Dedifferentiated amniotic fluid mesenchymal stem cell (primary cell): Measurements from ENCODE around the gene TUBA3E.
"Not testable (repeated sequence)": the region's sequence is repeated elsewhere in the genome, so short reads cannot be mapped to it uniquely, and the experiment has no call there.

ENCODE experiments used
- DNase-seq: peaks from one replicate; pipeline ENCODE4 v3.0.0-alpha.2; 2016; ENCODE audit errors: extremely low spot score

TUBA3E gene

DNA sequence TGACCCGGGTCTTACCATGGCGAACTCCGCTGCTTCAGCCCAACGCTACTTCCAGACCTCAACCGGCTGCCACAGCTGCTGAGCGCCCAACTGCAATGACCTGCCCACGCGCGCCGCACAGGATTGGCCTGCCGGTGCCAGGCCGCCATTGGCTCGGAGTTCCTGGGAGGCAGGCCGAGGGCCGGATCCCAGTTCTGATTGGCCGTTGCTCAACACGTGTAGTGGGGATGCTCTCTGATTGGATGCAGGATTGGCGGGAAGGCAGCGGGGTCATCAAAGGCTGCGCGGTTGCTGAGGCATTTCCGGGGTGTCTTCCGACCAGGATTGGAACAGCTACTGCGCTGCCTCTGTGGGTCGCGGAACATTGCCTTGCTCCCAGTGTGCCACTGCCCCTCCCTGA is at the start of gene TUBA3E:
TSS of gene TUBA3E (minus strand) at position 97 of the 400 bp plus-strand sequence. CDS start at position 18, 79 bp downstream.
- DNase-seq = no peak

DNA sequence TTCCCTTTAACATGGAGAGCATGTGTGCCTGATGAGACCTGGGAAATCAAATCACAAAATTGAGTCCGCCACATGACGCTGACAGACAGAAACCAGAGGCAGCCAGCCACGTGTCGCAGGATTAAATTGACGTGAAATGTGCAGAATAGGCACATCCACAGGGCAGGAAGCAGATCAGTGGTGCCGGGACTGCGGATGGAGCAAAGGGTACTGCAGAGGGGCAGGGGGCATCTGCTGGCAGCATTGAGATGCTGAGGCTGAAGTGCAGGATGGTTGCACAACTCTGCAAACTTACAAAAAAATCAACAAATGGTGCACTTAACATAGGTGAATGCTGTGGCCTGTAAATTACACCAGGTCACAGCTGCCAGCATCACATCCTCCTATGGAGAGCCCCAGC is 48.2 kb upstream of the TUBA3E start:
- no peak for DNase-seq

- no peak for DNase-seq
Observed at GRCh38 chr2:130245976-130246375, 47.7 kb upstream of the TUBA3E start.

DNA sequence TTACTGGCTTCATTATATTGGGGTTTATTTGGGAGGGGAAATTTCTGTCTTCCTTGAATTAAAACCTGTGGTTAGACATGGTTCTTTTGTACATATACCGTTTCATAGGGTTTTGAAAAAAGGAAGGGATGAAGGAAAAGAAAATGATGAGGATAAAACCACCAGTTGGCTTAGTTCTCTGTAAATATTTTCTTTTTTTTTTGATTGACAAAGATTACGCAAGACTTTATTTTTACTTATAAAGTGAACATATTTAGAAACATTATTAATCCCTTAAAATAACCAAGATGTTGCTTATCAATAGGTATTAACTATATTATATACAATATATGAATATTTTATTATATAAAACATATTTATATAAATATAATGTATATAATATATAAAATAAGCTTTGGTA is 45.1 kb upstream of the TUBA3E start:
- DNase-seq = no peak

- DNase-seq = no peak
Observed at GRCh38 chr2:130241041-130241707, 42.9 kb upstream of the TUBA3E start.

GRCh38 chr2:130239581-130239980 is 41.3 kb upstream of the TUBA3E start:
- not testable (repeated sequence) for DNase-seq

- DNase-seq = not testable (repeated sequence)
Observed at GRCh38 chr2:130233066-130233465, 34.8 kb upstream of the TUBA3E start.

GRCh38 chr2:130231656-130232055 is 33.4 kb upstream of the TUBA3E start:
- no peak for DNase-seq

DNA sequence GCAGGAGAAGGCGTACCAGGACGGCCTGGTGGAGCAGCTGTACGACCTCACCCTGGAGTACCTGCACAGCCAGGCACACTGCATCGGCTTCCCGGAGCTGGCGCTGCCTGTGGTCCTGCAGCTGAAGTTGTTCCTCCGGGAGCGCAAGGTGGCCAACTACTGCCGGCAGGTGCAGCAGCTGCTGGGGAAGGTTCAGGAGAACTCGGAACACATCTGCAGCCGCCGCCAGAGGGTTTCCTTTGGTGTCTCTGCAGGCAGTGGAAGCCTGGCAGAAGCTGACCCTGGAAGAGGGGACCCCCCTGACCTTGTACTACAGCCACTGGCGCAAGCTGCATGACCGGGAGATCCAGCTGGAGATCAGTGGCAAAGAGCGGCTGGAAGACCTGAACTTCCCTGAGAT is 32.7 kb upstream of the TUBA3E start:
- not testable (repeated sequence) for DNase-seq

DNA sequence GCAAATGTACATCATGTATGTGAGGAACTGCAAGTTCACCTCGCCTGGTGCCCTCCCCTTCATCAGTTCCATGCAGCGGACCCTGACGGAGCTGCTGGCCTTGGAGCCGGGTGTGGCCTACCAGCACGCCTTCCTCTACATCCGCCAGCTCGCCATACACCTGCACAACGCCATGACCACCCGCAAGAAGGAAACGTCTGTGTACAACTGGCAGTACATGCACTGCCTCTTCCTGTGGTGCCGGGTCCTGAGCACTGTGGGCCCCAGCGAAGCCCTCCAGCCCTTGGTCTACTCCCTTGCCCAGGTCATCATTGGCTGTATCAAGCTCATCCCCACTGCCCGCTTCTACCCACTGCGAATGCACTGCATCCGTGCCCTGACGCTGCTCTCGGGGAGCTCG is 32.1 kb upstream of the TUBA3E start:
- not testable (repeated sequence) for DNase-seq

DNA sequence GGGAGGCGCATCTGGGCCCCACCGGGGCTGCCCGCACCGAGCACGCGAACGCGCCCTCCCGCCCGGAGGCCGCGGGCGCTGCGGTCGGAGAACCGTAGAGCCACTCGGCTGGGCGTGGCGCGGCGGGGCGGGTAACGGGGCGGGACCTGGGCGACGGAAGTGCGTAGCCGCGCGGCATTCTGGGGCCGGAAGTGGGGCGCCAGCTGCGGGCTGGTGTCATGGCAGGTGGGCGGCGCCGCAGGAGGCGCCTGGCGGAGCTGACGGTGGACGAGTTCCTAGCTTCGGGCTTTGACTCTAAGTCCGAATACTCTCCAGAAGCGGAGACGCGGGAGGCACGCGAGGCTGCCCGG is 30.9 kb upstream of the TUBA3E start:
- not testable (repeated sequence) for DNase-seq

- DNase-seq = not testable (repeated sequence)
Observed at GRCh38 chr2:130228467-130229160, 30.4 kb upstream of the TUBA3E start.

- not testable (repeated sequence) for DNase-seq
Observed at GRCh38 chr2:130228005-130228404, 29.8 kb upstream of the TUBA3E start.

DNA sequence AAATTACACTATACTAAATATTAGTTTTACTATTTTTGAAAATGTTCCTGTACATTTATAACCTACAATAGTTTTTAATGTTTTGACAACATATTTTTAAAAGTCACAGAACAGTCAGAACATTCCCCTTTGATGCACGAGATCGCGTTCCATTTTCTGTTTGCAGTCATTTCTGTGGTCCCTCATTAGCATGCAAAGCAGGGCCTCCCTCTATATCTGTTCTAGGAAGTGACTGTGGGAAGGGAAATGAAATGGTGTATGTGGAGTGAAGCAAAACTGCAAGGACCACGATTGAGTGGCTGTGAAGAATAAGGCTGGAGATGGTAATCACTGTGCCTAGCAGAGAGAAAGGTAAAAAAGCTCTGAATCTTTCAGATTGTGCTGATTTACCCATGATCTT is 24.3 kb upstream of the TUBA3E start:
- not testable (repeated sequence) for DNase-seq

GRCh38 chr2:130220505-130220904 is 22.3 kb upstream of the TUBA3E start:
- DNase-seq = not testable (repeated sequence)

- not testable (repeated sequence) for DNase-seq
Observed at GRCh38 chr2:130219147-130219546, 20.9 kb upstream of the TUBA3E start.

DNA sequence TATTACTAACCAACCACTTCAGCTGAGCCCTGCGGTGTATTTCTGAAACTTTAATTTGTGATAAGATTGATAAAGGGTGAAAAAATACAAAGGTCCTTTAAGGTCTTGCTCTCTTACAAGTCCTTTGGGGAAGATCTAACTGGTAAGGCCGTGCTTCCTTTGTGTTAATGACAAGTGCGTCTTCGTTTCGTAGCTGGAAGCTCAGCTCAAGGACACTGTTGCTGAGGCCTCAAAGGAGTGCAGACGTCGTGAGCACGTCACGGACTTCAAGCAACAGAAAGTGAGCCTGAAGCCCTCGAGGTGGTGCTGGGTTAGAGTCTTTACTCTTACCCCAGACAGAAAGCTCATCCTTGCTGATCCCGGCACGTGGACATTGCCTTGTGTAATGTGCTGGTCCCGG is 8.8 kb upstream of the TUBA3E start:
- not testable (repeated sequence) for DNase-seq

- not testable (repeated sequence) for DNase-seq
Observed at GRCh38 chr2:130203150-130203549, 4.9 kb upstream of the TUBA3E start.

GRCh38 chr2:130202518-130202917 is 4.3 kb upstream of the TUBA3E start:
- DNase-seq = not testable (repeated sequence)

DNA sequence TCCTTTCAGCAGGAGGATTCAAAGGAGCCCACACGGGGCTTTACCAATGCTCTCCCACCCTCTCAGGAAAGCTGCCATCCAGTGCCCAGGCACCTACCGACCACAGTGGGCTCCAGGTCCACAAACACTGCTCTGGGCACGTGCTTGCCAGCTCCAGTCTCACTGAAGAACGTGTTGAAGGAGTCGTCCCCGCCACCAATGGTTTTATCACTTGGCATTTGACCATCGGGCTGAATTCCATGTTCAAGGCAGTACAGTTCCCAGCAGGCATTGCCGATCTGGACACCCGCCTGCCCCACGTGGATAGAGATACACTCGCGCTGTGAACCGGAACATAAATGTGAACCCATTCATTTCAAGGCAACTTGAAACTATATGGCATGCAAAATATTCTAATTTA is 2.2 kb downstream of the TUBA3E start:
- DNase-seq = not testable (repeated sequence)

DNA sequence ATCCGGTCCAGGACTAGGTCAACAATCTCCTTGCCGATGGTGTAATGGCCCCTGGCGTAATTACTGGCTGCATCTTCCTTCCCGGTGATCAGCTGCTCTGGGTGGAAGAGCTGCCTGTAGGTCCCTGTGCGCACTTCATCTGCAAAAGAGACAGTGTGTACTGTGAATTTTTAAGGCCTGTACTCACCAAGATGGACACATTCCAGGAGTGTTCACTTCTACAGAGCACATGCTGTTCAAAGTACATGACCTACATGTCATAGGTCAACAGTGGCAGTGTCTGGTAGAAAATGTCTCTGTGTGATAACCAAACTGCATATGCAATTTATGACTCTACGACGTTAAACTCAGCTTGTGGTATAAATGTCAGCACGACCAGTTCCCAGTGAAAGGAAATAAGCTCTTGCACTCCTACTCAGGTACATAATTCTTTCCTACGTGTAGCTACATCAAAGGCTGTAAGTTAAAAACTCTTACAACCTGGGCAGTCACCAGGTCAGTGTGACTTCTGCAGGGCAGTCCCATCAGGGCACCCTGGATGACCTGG is 3.1 kb downstream of the TUBA3E start:
- DNase-seq = not testable (repeated sequence)

GRCh38 chr2:130193824-130194223 is 4.4 kb downstream of the TUBA3E start:
- not testable (repeated sequence) for DNase-seq

DNA sequence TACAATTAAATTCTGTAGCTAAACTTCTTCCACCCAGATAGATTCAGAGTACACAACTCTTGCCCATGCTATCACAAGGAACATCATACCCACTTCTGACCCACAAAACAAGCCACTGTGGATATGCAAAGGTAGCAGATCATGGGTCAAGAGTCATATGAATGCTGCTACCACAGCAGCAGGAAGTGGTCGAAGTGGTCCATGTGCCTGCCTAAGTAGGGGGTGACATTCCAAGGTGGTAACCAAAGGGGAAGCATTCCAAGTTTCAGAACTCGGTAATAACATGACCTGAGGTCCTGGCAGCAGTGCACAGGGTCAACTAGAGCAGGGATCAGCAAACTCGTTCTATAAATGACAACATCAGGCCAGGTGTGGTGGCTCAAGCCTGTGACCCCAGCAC is 5.8 kb downstream of the TUBA3E start:
- DNase-seq = not testable (repeated sequence)
